MV-4-11 (cell line): Measurements from ENCODE around the gene NANOS2.
A peak's percentile ranks its signal among the peaks of the same experiment; 100 is the strongest.
"Not testable (repeated sequence)": the region's sequence is repeated elsewhere in the genome, so short reads cannot be mapped to it uniquely, and the experiment has no call there.

Experiments
- DNase-seq: peaks from one replicate; lab custom pipeline; 2025; lab: John Stamatoyannopoulos, UW

Gene NANOS2

GRCh38 chr19:45876411-45877197, 38.0 kb downstream of the NANOS2 start:
- DNase-seq: no peak

- no peak for DNase-seq
Observed at GRCh38 chr19:45876161-45876410, 38.5 kb downstream of the NANOS2 start.

GRCh38 chr19:45874620-45874966, 40.0 kb downstream of the NANOS2 start:
- no peak for DNase-seq

- DNase-seq: no peak
Observed at GRCh38 chr19:45873219-45873772, 41.3 kb downstream of the NANOS2 start.

GRCh38 chr19:45872095-45872919, 42.3 kb downstream of the NANOS2 start:
- no peak for DNase-seq

GRCh38 chr19:45870798-45871197, 43.8 kb downstream of the NANOS2 start:
- no peak for DNase-seq

- DNase-seq: not testable (repeated sequence)
Observed at GRCh38 chr19:45867241-45867640, 47.3 kb downstream of the NANOS2 start.

- no peak for DNase-seq
Observed at GRCh38 chr19:45866400-45867176, 48.0 kb downstream of the NANOS2 start.

GRCh38 chr19:45865269-45865948, 49.2 kb downstream of the NANOS2 start:
- no peak for DNase-seq

- DNase-seq: no peak
Observed at GRCh38 chr19:45864629-45865082, 49.9 kb downstream of the NANOS2 start.

GRCh38 chr19:45863840-45864628, 50.5 kb downstream of the NANOS2 start, which contains the start of gene FOXA3:
TSS of gene FOXA3 (plus strand) at chr19:45864326. CDS start at chr19:45864457, 131 bp downstream.
- DNase-seq: peak; percentile 25

GRCh38 chr19:45863335-45863839, 51.2 kb downstream of the NANOS2 start:
- no peak for DNase-seq
